Stimulated activated CD4-positive, alpha-beta T cell treated with anti-CD3 and anti-CD28 coated beads, Interleukin-2, amount 100 ng/mL, for 48 hours (primary cell): ENCODE data around the gene AXIN1.
"Not testable (repeated sequence)": the region's sequence is repeated elsewhere in the genome, so short reads cannot be mapped to it uniquely, and the experiment has no call there.

Experiments
- DNase-seq, 2 donors: peaks; one replicate each; pipeline ENCODE4 v3.0.0-alpha.2; 2020

AXIN1 gene

GRCh38 chr16:381789-382717 lies 29.5 kb upstream of the AXIN1 start, which contains the start of gene PGAP6:
Gene PGAP6, minus strand, starts transcription at chr16:381978. Its CDS starts 157 bp downstream, at chr16:381821.
- peak; percentile 52 to 62 for DNase-seq

DNA sequence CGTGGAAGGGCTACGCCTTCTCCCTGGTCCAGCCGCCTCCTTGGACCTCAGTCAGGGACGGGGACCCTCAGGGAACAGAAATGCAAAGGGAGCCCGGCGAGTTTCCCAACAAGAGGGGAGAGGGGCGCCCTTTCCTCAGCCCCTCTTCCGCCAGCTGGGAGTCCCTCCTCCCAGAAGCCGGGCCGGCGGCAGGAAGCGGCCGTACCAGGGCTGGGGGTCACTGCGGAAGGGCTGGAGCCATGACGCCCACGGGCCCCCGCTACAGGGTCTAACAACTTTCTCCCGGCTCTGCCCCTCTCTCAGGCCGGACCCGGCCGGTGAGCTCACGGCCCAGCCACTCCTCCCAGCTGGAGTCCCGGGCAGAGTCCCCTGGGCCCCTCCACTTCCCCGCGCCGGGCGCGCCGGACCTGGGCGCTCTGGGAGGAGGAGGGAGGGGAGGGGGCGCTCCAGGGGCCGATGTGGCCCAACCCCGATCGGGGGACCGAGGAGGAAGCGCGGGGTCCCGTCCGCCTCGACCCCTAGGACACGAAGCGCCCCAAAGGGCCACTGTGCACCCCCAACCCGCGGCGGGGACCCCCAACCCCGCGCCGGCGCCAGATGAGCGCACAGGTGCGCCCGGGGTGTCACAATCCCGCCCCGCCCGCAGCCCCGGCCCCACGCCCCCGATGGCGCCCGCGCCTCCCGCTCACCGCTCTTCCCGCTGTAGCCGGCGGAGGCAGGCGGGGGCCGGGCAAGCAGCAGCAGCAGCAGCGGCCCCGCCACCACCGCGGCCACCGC lies 28.7 kb upstream of the AXIN1 start:
- no peak for DNase-seq

DNA sequence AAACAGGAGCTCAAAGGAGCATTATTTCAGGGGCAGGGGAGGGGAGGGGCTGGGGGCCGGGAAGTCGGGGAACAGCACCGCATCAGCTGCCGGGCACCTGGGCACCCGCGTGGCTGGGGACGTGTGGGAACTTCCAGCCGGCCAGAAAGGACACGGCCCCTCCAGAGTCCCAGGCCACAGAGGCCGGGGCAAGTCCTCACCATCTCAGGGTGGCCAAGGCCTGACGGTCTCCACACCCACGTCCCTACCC lies 28.2 kb upstream of the AXIN1 start:
- DNase-seq = no peak

DNA sequence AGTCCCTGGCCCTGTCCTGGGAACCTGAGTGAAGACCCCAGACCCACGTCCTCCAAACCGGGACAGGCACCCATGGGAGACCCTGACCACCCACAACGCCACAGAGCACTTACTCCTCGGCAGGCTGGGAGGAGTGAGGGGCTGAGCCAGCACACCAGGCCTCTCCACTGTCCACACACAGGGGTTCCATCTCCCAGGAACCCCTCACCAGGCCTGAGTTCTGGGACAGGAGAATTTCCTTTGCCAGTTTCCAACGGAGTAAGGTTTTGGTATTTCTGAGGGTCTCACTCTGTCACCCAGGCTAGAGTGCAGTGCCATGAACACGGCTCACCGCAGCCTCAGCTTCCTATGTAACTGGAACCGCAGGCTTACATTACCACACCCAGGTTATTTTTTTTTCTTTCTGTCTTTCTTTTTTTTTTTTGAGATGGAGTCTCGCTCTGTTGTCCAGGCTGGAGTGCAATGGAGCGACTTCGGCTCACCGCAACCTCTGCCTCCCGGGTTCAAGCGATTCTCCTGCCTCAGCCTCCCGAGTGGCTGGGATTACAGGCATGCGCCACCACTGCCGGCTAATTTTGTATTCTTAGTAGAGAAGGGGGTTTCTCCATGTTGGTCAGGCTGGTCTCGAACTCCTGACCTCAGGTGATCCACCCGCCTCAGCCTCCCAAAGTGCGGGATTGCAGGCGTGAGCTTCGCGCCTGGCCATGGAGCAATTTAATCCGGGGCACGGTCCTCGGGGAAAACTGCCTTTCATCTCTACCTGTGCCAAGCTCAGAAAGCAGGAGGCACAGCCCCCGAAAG lies 27.6 kb upstream of the AXIN1 start:
- no peak for DNase-seq

DNA sequence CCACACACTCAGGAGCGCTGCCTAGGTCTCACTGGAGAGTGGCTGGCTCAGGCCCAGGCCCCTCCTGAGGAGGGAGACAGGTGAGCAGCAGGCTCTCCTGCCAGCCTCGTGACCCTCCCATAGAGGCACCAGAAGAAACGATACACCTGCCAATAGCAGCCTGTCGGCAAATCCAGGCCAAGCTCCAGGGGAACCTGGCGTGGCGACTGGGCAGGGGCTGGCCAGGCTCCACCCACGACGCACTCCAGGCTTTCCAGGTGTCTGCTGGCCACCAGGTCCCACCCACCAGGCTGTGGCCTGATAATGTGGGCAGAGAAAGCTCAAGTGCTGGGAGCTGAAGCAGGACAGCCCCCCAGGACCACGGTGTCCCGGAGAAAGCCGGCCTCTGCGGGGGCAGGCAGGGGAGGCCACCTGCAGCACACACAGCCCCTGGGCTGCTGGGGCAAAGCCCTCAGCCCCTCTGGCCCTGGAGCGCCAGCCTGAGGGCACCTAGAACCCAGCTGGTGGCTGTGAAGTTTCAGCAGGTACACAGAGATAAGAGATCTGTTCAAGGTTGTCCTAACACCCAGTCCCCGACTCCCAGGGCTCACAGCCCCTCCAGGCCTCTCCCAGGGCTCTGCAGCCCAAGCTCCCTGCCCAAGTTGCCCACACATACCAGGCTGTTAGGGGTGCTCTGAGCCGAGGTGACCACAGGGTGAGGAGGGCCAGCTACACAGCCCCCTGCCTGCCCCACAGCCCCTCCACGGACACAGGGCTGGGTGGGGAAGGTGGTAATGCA lies 26.8 kb upstream of the AXIN1 start:
- DNase-seq = no peak

DNA sequence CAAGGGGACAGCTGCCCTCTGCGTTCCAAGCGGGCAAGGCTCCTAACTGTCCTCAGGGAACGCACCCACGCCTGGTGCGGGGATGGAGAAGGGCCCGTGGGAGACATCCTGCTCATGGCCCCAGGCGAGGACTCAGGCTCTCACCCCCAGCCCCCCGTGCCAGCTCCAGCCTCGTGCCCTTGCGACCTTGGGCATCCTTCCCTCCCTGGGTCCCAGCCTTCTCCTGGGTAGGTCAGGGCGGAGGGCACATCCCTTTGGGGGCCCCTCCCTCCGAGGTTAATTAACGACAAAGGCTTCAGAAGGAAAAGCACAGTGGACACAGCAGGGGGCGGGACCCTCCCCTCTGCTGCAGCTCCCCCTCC lies 26.3 kb upstream of the AXIN1 start:
- DNase-seq = no peak

DNA sequence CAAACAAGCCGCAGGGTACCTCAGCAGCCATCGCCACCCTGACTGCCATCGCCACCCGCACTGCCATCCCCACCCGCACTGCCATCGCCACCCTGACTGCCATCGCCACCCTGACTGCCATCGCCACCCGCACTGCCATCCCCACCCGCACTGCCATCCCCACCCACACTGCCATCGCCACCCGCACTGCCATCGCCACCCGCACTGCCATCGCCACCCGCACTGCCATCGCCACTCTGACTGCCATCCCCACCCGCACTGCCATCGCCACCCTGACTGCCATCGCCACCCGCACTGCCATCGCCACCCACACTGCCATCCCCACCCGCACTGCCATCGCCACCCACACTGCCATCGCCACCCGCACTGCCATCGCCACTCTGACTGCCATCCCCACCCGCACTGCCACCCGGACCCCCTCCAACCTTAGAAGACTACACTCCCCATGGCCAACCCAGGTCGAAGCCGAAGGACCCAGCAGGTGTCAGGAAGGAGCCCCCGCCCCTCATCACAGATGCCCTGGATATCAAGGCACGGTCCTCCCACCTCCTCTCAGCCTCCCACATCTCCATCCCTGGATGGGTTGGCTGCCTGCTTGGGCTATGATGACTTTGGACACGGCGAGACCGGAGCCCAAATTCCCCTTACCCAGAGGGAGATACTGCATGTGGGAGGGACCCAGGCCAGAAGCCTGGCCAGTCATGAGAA lies 25.7 kb upstream of the AXIN1 start:
- not testable (repeated sequence) for DNase-seq

GRCh38 chr16:377419-377951 lies 25.0 kb upstream of the AXIN1 start:
- no peak for DNase-seq

DNA sequence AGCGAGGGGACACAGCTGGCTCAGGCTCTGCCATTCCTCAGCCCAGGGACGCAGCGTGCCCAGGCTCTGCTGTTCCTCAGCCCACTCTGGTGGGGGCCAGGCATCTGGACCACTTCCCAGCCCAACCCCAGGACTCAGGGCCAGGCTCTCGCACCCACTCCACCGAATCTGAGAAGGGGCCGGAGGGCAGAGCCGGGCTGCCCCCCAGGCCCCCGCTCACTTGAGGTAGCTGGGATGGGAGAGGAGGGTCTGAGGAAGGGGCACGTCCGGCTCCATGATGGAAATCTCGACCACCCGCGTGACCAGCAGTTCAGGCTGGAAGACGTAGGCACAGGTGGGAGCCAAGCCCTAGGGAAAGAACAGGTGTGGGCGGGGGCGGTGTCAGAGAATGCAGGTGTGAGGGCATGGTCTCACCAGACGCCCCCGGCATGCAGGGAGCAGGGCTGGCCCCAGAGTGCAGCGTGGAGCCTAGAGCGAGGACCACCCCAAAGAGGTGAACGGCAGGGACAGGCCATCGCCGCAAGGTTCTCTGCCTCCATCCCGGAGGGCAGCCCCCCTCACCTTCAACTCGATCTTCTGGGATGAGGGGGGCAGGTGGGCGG lies 24.4 kb upstream of the AXIN1 start:
- DNase-seq = no peak

DNA sequence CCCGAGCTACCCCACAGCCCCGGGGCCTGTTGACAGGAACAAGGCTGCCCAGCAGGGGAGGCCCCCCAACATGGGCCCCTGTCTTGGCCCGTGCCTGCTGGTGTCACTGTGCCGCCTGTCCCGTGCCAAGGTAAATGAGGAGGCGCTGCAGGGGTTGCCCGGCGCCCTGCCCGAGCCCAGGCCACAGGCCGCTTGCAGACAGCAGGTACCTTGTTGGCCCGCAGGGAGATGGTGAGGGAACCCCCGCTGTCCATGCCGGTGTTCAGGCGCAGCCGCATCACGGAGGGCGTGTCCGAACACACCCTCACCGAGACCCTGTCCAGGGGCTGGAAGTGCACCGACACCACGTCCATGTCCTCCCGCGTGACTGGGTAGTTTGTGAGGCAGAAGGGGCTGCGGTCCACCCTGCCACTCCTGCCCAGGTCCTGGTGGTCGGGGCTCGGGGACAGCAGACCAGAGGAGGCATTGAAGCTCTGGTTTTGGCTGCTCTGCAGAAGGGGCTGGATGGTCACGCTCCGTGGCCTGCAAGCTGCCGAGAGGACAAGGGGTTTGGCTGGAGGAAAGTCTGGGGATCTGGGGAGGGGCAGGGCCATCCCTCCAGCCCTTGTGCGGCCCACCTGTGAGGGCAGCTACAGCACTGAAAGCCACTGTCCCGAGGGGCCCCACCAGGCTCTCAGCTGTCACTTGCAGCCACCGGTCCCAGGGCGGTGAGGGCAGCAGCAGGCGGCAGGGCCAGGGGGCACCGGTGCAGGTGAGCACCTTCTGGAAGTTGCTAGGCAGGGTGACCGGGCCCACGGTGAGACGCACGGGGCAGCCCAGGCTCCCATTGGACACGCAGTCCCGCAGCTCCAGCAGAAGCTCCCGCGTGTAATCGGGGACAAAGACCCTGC lies 23.6 kb upstream of the AXIN1 start:
- DNase-seq = no peak

DNA sequence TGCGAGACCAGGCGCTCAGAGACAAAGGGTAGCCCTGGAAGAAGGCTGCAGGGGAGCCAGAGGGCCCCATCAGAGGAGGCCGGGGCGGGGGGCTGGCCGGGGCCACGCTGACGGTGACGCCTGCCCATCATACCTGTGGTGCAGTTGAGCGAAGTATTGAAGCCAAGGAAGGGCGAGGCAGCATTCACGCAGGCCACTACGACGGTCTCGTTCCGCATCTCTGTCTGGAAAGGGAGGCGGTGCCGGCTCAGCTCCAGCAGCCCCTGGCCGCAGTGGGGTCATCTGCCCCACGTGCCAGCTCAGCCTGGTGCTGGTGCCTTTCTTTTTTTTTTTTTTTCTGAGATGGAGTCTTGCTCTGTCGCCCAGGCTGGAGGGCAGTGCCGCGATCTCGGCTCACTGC lies 22.7 kb upstream of the AXIN1 start:
- no peak for DNase-seq

DNA sequence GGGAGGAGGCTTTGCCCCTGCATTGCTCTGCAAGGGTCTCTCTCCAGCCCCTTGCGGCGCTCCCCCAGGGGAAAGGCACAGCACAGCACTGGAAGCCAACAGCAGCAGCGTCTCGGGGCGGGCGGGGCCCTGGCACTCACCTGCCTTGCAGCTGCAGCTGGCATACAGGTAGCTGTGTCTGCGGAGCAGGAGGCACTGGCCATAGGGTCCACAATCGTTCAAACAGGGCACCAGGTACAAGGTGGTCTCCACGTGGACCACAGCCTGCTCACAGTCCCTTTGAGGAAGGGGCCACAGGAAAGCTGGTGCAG lies 22.0 kb upstream of the AXIN1 start:
- DNase-seq = no peak

DNA sequence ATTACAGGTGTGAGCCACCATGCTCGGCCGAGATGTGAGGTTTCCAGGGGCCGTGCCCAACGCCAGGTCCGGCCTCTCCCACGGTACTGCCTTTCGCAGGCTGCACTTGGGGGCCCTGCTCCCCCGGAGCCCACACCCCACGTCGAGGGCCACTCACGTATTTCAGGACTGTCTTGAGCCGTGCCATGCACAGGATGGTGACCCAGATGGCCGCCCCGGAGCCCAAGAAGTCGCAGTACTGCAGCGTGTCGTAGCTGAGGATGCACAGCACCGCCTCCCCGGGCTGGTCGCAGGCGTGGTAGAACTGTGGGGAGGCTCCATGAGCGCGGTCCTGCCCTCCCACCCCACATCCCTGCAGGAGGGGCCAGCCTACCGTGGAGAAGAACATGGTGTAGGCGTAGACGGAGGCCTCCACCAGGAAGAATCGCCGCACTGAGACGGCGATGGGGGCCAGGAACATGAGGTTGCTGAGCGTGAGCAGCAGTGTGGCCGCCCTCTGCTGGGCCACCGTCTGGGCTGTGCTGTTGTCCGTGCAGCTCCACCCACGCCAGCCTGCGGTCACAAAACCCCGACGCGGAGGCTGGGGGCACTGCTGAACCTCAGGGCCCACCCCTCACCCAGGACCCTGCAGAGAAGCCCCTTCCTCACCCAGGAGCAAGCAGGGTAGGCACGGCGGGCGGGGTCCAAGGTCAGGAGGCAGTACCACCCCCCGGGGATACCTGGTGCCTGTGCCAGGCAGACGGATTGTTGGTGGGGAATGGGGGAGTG lies 21.5 kb upstream of the AXIN1 start:
- no peak for DNase-seq

GRCh38 chr16:373020-373598 lies 20.6 kb upstream of the AXIN1 start:
- DNase-seq = no peak

- DNase-seq = no peak
Measured at GRCh38 chr16:372302-372983, 19.9 kb upstream of the AXIN1 start.

- no peak for DNase-seq
Measured at GRCh38 chr16:371515-372301, 19.2 kb upstream of the AXIN1 start.

DNA sequence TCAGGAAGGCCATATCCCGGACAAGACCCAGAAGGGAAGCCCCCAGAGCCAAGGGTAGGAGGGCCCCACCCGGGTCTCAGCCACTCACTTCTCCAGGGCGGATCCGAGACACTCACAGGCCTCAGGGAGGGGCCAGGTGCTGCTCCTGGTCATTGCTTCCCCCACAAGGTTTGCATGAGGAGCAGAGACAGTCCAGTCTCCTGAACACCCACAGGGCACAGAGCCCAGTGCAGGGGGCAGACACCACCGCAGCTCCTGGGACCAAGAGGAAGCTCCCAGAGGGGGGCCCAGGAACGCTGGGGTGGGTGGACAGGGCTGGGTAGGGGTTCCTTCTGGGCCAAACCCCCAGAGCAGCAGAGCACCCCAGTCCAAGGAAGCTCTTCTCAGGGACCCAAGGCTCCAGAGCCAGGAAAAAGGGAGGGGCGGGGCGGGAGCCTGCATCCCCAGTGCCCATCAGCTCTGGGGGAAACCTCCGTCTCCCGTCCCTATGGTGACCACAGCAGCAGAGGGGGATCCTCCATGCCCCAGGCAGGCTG lies 18.5 kb upstream of the AXIN1 start:
- DNase-seq = no peak

DNA sequence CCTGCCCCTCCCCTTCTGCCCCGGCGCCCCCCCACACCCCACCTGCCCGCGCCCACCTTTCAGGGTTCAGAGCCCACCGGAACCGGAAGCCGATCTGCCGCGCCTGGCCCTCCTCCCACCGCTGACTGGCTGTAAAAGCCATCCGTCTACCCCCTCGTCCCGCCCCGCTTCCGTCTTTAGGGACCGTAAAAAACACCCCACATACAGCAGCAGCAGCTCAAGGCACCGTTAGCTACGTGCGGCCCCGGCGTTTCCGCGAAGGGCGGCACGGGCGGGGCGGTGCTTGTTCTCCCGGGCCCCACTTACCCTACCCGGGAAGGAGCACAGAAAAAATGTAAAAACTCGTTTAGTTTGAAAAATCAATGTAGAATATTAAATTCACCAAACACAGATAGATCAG lies 17.9 kb upstream of the AXIN1 start, which contains the start of gene MRPL28:
Gene MRPL28 (minus strand): TSS at position 96 of the 400 bp plus-strand sequence. CDS start 320 bp downstream, outside the sequence.
- DNase-seq = peak; percentile 92 to 93
